DND-41 (cell line): ENCODE data around the gene TPK1.

Source experiments
- ATAC-seq: fragments of 200-7000 bp; cut with Tn5 transposase; 3 replicates; pipeline ENCODE4 v1.9.1; 2021; ENCODE audit warnings: low read depth; ENCODE audit not compliant: insufficient read depth
- DNase-seq: peaks from one replicate; pipeline ENCODE4 v3.0.0-alpha.2; 2020
- H2AFZ ChIP-seq: 2 replicates; pipeline ENCODE4 v1.6.0; 2012; ENCODE audit warnings: low read depth, low read length
- H3K27ac ChIP-seq: 2 replicates; pipeline ENCODE4 v1.5.1; 2012; ENCODE audit warnings: low read length, inconsistent platforms
- H3K27me3 ChIP-seq: fragments of 200-600 bp; sonication (generic); 2 replicates; pipeline ENCODE4 v1.6.0; 2012; ENCODE audit warnings: low read length, mild to moderate bottlenecking, inconsistent platforms; ENCODE audit not compliant: insufficient read depth, poor library complexity
- H3K36me3 ChIP-seq: 2 replicates; pipeline ENCODE4 v1.5.1; 2012; ENCODE audit warnings: low read length, inconsistent platforms; ENCODE audit not compliant: insufficient read depth
- H3K4me1 ChIP-seq: 2 replicates; pipeline ENCODE4 v1.5.1; 2012; ENCODE audit warnings: mild to moderate bottlenecking, low read length; ENCODE audit not compliant: insufficient read depth
- H3K4me2 ChIP-seq: 2 replicates; pipeline ENCODE4 v1.6.0; 2012; ENCODE audit warnings: mild to moderate bottlenecking, moderate library complexity, low read length, inconsistent platforms; ENCODE audit not compliant: insufficient read depth
- H3K4me3 ChIP-seq, 2 experiments: fragments of 200-600 bp in 1 of 2; shearing (Covaris generic) in 1 of 2; 2 replicates each; pipeline ENCODE4 v1.5.1; 2012 to 2016; ENCODE audit warnings: inconsistent platforms in 2 of 2, low read length in 2 of 2, mild to moderate bottlenecking in 2 of 2, low read depth in 1 of 2, moderate library complexity in 1 of 2
- H3K79me2 ChIP-seq: 2 replicates; pipeline ENCODE4 v1.6.0; 2012; ENCODE audit warnings: low read length, inconsistent platforms; ENCODE audit not compliant: insufficient read depth
- H3K9ac ChIP-seq: 2 replicates; pipeline ENCODE4 v1.6.0; 2012; ENCODE audit warnings: low read depth, mild to moderate bottlenecking, inconsistent platforms, low read length, moderate library complexity
- H3K9me3 ChIP-seq: 2 replicates; pipeline ENCODE4 v1.5.1; 2012; ENCODE audit warnings: low read length, moderate library complexity, mild to moderate bottlenecking, inconsistent platforms; ENCODE audit not compliant: insufficient read depth, severe bottlenecking
- H4K20me1 ChIP-seq: 2 replicates; pipeline ENCODE4 v1.6.0; 2012; ENCODE audit warnings: low read length; ENCODE audit not compliant: insufficient read depth
- EZH2 ChIP-seq: IDR thresholded peaks from 3 replicates; pipeline ENCODE4 v1.6.1; 2012; ENCODE audit warnings: borderline replicate concordance, low read depth, mild to moderate bottlenecking, moderate library complexity, low read length, inconsistent platforms; ENCODE audit not compliant: severe bottlenecking
- TF ChIP-seq, protein P1 (sequence below): IDR thresholded peaks from 2 replicates; pipeline ENCODE4 v1.5.1; 2012; ENCODE audit warnings: borderline replicate concordance, low read length, moderate library complexity, mild to moderate bottlenecking; ENCODE audit not compliant: poor library complexity, severe bottlenecking; ENCODE audit errors: extremely low read depth

TPK1 gene

DNA sequence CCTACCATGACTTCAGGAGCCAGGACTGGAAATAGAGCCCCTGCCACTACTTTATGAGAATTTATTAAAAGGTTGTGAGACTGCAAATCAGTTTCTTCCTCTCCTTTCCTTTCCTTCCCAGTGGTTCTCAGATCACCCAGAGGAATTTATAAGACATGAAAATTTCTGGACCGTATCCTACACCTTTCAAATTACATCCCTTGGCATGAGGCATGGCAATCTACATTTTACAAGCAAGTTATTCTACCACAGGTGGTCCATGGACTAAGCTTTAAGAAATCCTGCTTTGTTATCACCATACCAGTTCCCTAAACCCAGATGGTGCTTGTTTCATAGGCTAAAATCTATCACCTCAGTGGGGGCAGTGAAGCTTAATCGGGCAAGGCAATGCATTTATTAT lies 66.5 kb downstream of the TPK1 start:
- no peak for TF ChIP-seq EZH2
- TF ChIP-seq, protein P1, sequence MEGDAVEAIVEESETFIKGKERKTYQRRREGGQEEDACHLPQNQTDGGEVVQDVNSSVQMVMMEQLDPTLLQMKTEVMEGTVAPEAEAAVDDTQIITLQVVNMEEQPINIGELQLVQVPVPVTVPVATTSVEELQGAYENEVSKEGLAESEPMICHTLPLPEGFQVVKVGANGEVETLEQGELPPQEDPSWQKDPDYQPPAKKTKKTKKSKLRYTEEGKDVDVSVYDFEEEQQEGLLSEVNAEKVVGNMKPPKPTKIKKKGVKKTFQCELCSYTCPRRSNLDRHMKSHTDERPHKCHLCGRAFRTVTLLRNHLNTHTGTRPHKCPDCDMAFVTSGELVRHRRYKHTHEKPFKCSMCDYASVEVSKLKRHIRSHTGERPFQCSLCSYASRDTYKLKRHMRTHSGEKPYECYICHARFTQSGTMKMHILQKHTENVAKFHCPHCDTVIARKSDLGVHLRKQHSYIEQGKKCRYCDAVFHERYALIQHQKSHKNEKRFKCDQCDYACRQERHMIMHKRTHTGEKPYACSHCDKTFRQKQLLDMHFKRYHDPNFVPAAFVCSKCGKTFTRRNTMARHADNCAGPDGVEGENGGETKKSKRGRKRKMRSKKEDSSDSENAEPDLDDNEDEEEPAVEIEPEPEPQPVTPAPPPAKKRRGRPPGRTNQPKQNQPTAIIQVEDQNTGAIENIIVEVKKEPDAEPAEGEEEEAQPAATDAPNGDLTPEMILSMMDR, result no peak
- Histone ChIP-seq H4K20me1 (no peaks in the 10 kb centered on the region), H3K4me2 (no peak overlapping the region), H3K27ac (no peak overlapping the region), H3K27me3 (no peaks in the 10 kb centered on the region), H3K4me1 (no peaks in the 10 kb centered on the region), H3K9ac (no peak overlapping the region), H3K79me2 (no peaks in the 10 kb centered on the region), H2AFZ (no peak overlapping the region), H3K9me3 (no peaks in the 10 kb centered on the region), H3K4me3 (no peak overlapping the region), H3K36me3 (no peaks in the 10 kb centered on the region)
- no peak for ATAC-seq
- no peak for DNase-seq

DNA sequence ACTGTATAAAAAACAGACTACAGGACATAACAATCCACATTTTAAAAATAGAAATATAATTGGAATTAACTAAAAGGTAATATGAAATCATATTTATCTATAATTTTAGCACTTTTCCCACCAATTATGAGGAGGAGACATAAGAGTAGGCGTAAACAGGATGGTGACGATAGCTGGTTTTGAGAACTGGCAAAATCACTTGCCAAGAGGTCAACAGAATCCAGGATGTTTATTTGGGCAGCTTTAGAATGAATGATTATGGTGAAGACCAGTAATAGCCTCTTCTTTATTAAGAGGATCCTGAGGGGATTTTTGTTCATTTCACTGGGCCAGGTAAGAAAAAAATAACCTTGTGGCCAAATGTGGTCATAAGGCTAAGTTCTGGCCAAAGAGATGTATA lies 67.2 kb downstream of the TPK1 start:
- Histone ChIP-seq H3K27me3 (no peaks in the 10 kb centered on the region), H3K4me3 (no peak overlapping the region), H3K4me1 (no peaks in the 10 kb centered on the region), H3K9ac (no peak overlapping the region), H3K4me2 (no peak overlapping the region), H3K27ac (no peak overlapping the region), H3K79me2 (no peaks in the 10 kb centered on the region), H4K20me1 (no peaks in the 10 kb centered on the region), H3K36me3 (no peaks in the 10 kb centered on the region), H3K9me3 (no peaks in the 10 kb centered on the region), H2AFZ (no peak overlapping the region)
- TF ChIP-seq, protein P1, result no peak
- TF ChIP-seq EZH2, result no peak
- no peak for ATAC-seq
- DNase-seq, result no peak

DNA sequence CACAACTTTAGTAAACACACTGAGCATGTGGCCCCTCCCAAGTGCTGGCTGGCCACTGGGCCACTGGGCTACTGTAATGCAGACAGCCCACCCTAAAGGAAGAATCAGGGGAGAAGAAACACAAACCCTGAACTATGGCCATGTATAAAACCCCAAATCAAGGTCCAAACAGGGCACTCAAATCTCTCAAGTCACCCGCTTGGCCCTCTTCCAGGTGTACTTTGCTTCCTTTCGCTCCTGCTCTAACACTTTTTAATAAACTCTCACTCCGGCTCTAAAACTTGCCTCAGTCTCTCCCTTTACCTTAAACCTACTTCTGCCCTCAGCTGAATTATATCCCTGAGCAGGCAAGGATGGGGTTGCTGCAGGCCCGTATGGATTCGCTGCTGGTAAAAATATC lies 72.6 kb downstream of the TPK1 start:
- H3K79me2 ChIP-seq, result no peaks in the 10 kb centered on the region
- TF ChIP-seq, protein P1, result no peak
- TF ChIP-seq EZH2, result no peak
- no peak overlapping the region for H2AFZ ChIP-seq
- no peaks in the 10 kb centered on the region for H4K20me1 ChIP-seq
- H3K36me3 ChIP-seq, result no peaks in the 10 kb centered on the region
- no peaks in the 10 kb centered on the region for H3K9me3 ChIP-seq
- ATAC-seq, result no peak
- H3K27ac ChIP-seq, result no peak overlapping the region
- H3K9ac ChIP-seq, result no peak overlapping the region
- H3K4me3 ChIP-seq, result no peak overlapping the region
- no peaks in the 10 kb centered on the region for H3K27me3 ChIP-seq
- H3K4me2 ChIP-seq, result no peak overlapping the region
- DNase-seq, result no peak
- H3K4me1 ChIP-seq, result no peaks in the 10 kb centered on the region

DNA sequence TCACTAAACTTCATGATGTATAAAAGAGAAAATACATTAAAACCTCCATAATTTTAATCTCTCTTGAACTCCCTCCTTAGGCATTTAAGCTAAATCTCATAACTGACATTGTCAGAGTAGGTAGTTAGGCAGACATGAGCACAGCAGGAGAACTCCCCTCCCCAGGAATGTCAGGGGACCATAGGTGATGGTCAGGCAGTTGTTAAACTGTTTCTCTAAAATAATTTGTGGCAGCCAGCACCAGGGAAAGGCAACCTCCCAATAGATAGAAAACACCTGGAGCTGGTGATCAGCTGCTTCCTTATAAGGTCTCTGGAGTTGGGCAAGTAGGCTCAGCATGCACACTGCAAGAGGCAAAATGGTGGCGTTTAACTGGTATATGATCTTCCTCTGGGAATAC lies 73.0 kb downstream of the TPK1 start:
- Histone ChIP-seq H3K9ac (no peak overlapping the region), H3K27ac (no peak overlapping the region), H3K9me3 (no peaks in the 10 kb centered on the region), H3K4me3 (no peak overlapping the region), H3K27me3 (no peaks in the 10 kb centered on the region), H2AFZ (no peak overlapping the region), H3K79me2 (no peaks in the 10 kb centered on the region), H3K4me1 (no peaks in the 10 kb centered on the region), H3K4me2 (no peak overlapping the region), H4K20me1 (no peaks in the 10 kb centered on the region), H3K36me3 (no peaks in the 10 kb centered on the region)
- DNase-seq, result no peak
- TF ChIP-seq, protein P1, result no peak
- no peak for TF ChIP-seq EZH2
- ATAC-seq, result no peak
